HG02973 (cell line): ENCODE results near the gene PELI1.
"Not testable (repeated sequence)": the region's sequence is repeated elsewhere in the genome, so short reads cannot be mapped to it uniquely, and the experiment has no call there.

Source experiments
- ATAC-seq: cut with Tn5 transposase; IDR thresholded peaks from one replicate; pipeline ENCODE4 v1.9.1; 2021; ENCODE audit warnings: moderate library complexity; ENCODE audit not compliant: unreplicated experiment

The PELI1 gene

GRCh38 chr2:64090264-64090663 is 54.0 kb downstream of the PELI1 start:
- no peak for ATAC-seq

GRCh38 chr2:64086347-64087082 is 57.7 kb downstream of the PELI1 start:
- ATAC-seq, result peak; percentile 42

- no peak for ATAC-seq
Measured at GRCh38 chr2:64085936-64086335, 58.3 kb downstream of the PELI1 start.

- no peak for ATAC-seq
Measured at GRCh38 chr2:64081046-64081445, 63.2 kb downstream of the PELI1 start.

GRCh38 chr2:64080179-64080578 is 64.0 kb downstream of the PELI1 start:
- ATAC-seq, result no peak

- not testable (repeated sequence) for ATAC-seq
Measured at GRCh38 chr2:64079688-64080087, 64.5 kb downstream of the PELI1 start.

- ATAC-seq, result not testable (repeated sequence)
Measured at GRCh38 chr2:64076828-64077227, 67.4 kb downstream of the PELI1 start.

- ATAC-seq, result not testable (repeated sequence)
Measured at GRCh38 chr2:64074616-64075015, 69.6 kb downstream of the PELI1 start.

- ATAC-seq, result no peak
Measured at GRCh38 chr2:64067326-64067725, 76.9 kb downstream of the PELI1 start.

GRCh38 chr2:64065516-64065915 is 78.7 kb downstream of the PELI1 start:
- no peak for ATAC-seq

GRCh38 chr2:64063924-64064331 is 80.3 kb downstream of the PELI1 start:
- ATAC-seq, result no peak

- no peak for ATAC-seq
Measured at GRCh38 chr2:64063454-64063853, 80.8 kb downstream of the PELI1 start.

GRCh38 chr2:64062840-64063239 is 81.4 kb downstream of the PELI1 start:
- no peak for ATAC-seq

- no peak for ATAC-seq
Measured at GRCh38 chr2:64059270-64059669, 85.0 kb downstream of the PELI1 start.

- no peak for ATAC-seq
Measured at GRCh38 chr2:64056021-64056420, 88.2 kb downstream of the PELI1 start.

GRCh38 chr2:64054161-64054915 is 89.9 kb downstream of the PELI1 start:
- no peak for ATAC-seq

- ATAC-seq, result no peak
Measured at GRCh38 chr2:64052463-64053241, 91.6 kb downstream of the PELI1 start.

GRCh38 chr2:64049633-64050220 is 94.5 kb downstream of the PELI1 start:
- peak; percentile 89 for ATAC-seq

GRCh38 chr2:64045938-64046337 is 98.3 kb downstream of the PELI1 start:
- ATAC-seq, result no peak
